Measurements from ENCODE around the gene ATAD2B. TPM values are rescaled to one million over a fixed set of nuclear protein-coding genes. Genes with fewer than 3 reads are reported as not detected.

ATAD2B gene
- total RNA-seq, 1 donor from 2014 or later = 49.9 TPM

DNA sequence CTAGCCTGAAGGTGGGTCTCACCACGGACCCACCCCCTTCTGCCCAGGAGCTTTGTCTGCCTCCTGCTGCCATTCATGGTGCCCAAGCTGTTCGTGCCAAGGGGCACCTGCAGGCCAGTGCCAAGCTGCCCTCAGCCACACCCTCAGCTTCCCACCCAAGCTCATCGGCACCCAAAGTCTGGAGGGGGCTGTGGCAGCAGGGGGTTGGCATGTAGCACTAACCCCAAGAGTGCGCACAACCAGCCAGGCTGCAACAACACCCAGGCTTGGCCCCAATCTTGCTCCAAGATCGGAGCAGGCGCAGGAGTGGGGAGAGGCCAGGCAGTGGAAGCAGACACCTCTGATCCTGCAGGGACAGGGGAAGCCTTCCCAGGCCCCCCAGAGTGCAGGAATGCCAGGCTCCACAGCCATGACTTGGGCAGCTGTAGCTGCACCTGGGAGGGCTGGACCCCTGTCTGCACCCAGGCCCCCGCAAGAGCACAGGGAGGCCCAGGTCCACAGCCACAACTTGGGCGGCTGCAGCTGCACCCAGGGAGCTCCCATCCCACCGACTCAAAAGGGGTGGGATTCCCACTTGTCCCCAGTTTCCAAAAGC lies 89.9 kb downstream of the ATAD2B start:
- no peak for DNase-seq

GRCh38 chr2:23836505-23836904 lies 90.4 kb downstream of the ATAD2B start:
- no peak for DNase-seq

GRCh38 chr2:23835988-23836387 lies 90.9 kb downstream of the ATAD2B start:
- no peak for DNase-seq

GRCh38 chr2:23835423-23835822 lies 91.5 kb downstream of the ATAD2B start:
- DNase-seq = no peak

DNA sequence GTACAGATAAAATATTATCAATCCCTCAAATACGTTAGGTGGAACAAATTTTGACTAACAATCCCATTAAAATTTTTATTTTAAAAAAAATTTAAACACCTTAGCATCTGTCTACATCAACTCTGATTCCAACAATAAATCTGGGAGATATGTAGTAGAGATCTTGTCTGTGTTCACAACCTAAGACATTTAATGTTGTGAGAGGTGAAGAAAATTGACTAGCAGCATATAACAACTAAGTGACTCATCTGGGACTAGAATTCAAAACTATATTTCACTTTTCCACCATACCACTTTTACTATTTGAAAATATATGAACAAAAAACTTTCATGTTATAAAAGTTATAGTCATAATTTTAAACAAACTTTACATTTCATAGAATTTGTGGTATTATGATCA lies 97.9 kb downstream of the ATAD2B start:
- DNase-seq = no peak

- DNase-seq = no peak
These were observed 98.5 kb downstream of the ATAD2B start for GRCh38 chr2:23828256-23828980.

DNA sequence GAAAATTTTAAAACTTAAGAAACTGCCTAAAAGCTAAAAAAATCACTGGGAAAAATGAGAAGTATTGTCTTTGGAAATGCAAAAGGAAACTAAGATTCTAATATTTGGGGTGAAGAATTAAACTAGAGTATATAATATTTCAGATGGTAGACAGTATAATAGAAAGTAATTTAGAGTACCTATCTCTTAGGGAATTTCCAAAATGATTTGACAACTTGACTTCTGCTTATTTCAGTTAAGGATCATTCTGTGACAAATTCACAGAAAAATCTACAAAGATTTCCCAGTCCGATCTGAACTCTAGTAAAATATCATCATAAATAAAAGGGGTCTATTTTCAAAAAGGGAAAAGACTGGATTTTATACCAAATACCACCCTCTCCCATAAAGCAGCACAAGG lies 99.6 kb downstream of the ATAD2B start:
- no peak for DNase-seq

DNA sequence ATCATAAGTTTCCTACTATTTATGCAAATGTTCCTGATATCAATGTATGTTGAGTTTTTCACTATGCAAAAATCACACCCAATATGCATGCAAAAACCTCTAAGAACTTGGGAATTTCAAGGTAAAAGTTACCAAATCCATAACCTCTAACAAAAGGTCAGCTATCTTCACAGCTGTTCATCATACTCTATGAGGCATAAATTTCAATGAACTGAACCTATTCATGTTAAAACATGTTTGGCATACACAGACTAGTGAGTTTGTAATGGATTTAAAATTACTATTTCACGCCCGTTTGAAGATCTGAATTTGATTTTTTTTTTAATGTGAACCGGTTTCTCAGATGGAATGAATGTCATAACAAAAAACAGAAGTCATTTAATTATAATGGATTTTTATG lies 100.2 kb downstream of the ATAD2B start:
- no peak for DNase-seq

DNA sequence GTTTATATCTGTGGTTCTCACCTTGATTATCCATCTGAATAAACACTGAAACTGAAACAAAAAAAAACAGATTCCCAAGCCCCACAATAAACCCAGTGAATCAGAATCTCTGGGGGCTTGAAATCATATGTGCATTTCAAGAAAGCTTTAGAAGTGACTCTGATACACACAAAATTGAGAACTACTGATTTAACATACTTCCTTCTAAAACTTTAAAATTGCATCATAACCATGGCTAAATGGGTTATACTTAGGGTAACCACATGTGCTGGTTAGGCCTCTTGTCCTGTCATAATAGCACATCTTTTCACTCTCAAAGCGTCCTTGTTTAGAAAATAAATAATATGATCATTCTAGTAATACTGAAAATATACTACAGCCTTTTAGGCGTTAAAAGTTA lies 100.9 kb downstream of the ATAD2B start:
- DNase-seq = no peak

DNA sequence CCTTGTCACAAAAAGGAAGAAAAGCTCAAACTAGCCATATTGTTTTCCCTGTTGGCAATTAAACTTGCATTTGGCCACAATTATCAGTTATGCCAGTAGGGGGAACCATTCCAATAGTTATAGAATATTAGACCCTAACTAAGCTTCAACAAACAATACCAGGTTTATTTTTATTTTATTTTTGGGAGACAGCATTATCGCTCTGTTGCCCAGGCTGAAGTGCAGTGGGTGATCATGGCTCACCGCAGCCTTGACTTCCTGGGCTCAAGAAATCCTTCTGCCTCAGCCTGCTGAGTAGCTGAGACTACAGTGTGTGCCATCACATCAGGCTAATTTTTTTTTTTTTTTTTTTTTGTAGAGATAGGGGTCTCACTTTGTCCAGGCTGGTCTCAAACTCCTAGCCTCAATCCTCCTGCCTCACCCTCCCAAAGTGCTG lies 102.1 kb downstream of the ATAD2B start:
- peak; percentile 79 for DNase-seq

DNA sequence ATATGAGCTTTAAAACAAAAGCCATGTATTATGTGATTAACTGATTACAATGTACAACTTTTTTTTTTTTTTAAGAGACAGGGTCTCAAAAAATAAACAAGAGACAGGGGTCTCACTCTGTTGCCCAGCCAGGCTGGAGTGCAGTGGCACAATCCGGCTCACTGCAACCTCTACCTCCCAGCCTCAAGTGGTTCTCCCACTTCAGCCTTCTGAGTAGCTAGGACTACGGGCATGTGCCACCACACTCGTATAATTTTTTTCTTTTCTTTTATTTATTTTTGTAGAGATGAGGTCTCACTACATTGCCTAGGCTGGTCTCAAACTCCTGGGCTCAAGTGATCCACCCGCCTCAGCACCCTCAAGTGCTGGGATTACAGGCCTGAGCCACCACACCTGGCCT lies 103.1 kb downstream of the ATAD2B start:
- DNase-seq = no peak

GRCh38 chr2:23814963-23815362 lies 112.0 kb downstream of the ATAD2B start:
- no peak for DNase-seq

DNA sequence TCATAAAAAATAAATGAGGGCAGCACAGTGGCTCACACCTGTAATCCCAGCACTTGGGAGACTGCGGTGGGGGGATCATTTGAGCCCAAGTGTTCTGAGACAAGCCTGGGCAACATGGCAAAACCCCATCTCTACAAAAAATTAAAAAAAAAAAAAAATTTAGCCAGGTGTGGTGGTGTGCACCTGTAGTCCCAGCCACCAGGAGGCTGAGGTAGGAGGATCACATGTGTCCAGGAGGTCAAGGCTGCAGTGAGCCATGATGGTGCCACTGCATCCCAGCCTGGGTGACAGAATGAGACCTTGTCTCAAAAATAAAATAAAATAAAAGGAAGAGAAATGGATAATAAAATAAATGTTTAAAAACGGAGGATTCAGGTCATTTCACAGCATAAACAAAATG lies 113.5 kb downstream of the ATAD2B start:
- DNase-seq = no peak

DNA sequence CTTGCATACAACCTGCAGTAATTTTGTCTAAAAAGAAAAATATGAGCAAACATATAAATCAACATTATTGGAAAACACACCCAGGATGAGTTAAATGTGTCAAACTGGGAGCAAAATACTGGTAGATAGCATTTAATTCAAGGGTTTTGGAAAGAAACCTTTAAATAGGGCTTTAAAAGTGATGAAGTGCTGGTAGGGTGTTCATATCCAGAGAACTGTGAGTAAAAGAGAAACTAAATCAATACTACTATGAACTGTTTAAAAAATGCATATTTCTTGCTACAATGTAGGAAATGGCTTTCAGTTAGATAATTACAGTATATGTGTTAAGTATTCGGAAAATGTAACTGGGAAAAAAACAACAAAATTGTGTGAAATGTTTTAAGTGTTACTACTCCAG lies 117.8 kb downstream of the ATAD2B start:
- DNase-seq = no peak

GRCh38 chr2:23806665-23807249 lies 120.2 kb downstream of the ATAD2B start:
- no peak for DNase-seq

DNA sequence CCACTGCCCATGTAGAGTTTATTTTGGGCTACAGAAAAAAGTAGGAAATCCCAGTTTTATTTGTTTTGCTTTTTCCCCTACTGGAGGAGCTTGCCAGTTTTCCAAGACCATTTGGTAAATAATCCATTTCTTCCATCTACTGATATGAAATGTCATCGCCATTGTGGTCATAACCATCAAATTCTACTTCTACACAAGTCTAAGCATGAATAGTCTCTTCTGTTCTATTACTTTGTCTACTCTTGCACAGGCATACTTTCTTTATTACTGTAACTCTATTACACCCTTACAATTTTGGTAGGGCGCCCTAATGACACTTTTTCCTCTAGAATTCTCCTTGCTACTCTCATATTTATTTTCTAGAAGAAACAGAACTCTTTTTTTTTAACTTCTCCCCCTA lies 120.7 kb downstream of the ATAD2B start:
- DNase-seq = no peak

GRCh38 chr2:23803965-23804542 lies 122.9 kb downstream of the ATAD2B start:
- DNase-seq = peak; percentile 51

- DNase-seq = peak; percentile 22
These were observed 123.5 kb downstream of the ATAD2B start for GRCh38 chr2:23803264-23803964.

- no peak for DNase-seq
These were observed 125.5 kb downstream of the ATAD2B start for GRCh38 chr2:23801396-23801795.

- no peak for DNase-seq
These were observed 132.7 kb downstream of the ATAD2B start for GRCh38 chr2:23794234-23794633.

DNA sequence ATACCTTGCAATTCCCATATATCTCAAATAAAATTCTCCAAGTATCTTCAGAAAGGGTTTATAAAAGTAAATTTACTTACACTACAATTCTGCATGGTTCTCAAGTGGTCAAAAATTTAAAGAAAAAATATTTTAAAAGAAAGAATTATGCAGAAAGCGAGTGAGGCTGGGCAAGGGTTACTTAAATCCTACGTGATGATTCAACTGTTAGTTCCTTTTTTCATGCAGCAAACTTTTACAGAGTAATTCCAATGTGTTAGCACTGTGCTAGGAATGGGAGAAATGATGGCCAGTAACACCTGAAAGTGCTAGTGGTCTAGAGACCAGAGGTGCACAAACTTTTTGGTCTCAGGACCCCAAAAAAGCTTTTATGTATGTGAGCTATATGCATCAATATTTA lies 133.4 kb downstream of the ATAD2B start:
- no peak for DNase-seq

- DNase-seq = no peak
These were observed 135.9 kb downstream of the ATAD2B start for GRCh38 chr2:23791030-23791429.

- no peak for DNase-seq
These were observed 137.9 kb downstream of the ATAD2B start for GRCh38 chr2:23789012-23789411.
